ENCODE results near the gene CFAP45.

DNA sequence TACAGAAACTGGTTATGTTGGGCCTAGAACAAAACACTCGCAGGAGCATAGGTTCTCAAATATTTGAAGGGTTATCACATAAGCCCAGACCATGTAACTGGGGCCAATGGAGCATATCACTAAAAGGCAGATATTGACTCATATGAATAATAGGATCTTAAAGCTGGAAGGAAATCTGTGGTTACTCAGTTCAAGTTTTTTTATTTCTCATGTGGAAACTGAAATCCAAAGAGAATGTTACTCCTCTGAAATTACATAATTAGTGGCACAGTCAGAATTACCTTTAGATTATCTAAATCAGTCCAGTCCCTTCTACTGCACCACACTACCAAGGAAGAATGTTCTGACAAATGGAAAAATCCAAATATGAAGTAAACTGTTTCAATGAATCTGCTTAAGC lies 61.2 kb downstream of the CFAP45 start:
- TF ChIP-seq, protein P1, sequence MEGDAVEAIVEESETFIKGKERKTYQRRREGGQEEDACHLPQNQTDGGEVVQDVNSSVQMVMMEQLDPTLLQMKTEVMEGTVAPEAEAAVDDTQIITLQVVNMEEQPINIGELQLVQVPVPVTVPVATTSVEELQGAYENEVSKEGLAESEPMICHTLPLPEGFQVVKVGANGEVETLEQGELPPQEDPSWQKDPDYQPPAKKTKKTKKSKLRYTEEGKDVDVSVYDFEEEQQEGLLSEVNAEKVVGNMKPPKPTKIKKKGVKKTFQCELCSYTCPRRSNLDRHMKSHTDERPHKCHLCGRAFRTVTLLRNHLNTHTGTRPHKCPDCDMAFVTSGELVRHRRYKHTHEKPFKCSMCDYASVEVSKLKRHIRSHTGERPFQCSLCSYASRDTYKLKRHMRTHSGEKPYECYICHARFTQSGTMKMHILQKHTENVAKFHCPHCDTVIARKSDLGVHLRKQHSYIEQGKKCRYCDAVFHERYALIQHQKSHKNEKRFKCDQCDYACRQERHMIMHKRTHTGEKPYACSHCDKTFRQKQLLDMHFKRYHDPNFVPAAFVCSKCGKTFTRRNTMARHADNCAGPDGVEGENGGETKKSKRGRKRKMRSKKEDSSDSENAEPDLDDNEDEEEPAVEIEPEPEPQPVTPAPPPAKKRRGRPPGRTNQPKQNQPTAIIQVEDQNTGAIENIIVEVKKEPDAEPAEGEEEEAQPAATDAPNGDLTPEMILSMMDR (IDR thresholded peaks at IDR 0.05) = no peak
- TF ChIP-seq POLR2A (IDR thresholded peaks at IDR 0.05) = no peak

All from right lobe of liver (tissue), 4 donors.